ENCODE data around the gene GATAD2B. TPM values are rescaled to one million over a fixed set of nuclear protein-coding genes. Genes with fewer than 3 reads are reported as not detected.

The GATAD2B gene
- total and polyA plus RNA-seq, 2 of the 4 experiments (the other 2 are of a cell fraction): 3.8 to 6.2 TPM

DNA sequence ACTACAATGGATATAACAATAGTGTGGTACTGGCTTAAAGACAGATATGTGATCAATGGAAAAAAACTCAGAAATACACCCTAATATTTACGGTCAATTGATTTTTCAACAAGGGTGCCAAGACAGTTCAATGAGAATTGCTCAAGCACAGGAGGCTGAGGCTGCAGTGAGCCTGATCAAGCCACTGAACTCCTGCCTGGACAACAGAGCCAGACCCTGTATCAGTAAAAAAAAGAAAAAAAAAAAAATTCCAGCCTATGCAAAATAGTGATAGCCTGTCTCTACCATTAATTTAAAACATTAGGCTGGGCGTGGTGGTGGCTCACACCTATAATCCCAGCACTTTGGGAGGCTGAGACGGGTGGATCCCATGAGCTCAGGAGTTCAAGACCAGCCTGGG lies 77.6 kb downstream of the GATAD2B start:
- Histone ChIP-seq H2BK20ac (ENCODE audit: low read depth, low read length) (no peak overlapping the region), H4K20me1 (ENCODE audit: insufficient read depth, low read length) (peaks cover 11% of the 10 kb centered on the region; the same call in 1 of the 2 replicates), H3K14ac (replicated peaks; ENCODE audit: low read depth, low read length) (no peak overlapping the region), H2AK5ac (ENCODE audit: low read depth, low read length) (no peak overlapping the region), H3K9me3 (ENCODE audit: control insufficient read depth, insufficient read depth, low read length) (no peaks in the 10 kb centered on the region), H3K9me1 (ENCODE audit: insufficient read depth, low read length) (0 out of 2 replicates have a peak, but pooled peaks cover 2% of the 10 kb centered on the region), H3K27ac (ENCODE audit: insufficient read depth, low read length) (no peak overlapping the region), H2AK9ac (replicated peaks; ENCODE audit: low read depth, low read length, poor library complexity) (no peak overlapping the region), H2AFZ (replicated peaks; ENCODE audit: low read length, poor library complexity) (no peak overlapping the region), H3K27me3 (ENCODE audit: control insufficient read depth, insufficient read depth, low read length) (no peaks in the 10 kb centered on the region), H3K79me1 (ENCODE audit: low read depth in 1 of 2, low read length in 2 of 2) (peaks cover 34 to 56% of the 10 kb centered on the region in 2 experiments), H3K4ac (ENCODE audit: low read depth, low read length) (no peak overlapping the region), H3K56ac (ENCODE audit: extremely low read depth, insufficient read depth, low read length) (no peak overlapping the region), H4K91ac (ENCODE audit: insufficient read depth, low read depth, low read length) (no peak overlapping the region), H3K4me1 (ENCODE audit: control insufficient read depth, insufficient read depth, low read length) (no peaks in the 10 kb centered on the region), H2BK5ac (ENCODE audit: low read depth, low read length, poor library complexity, severe bottlenecking) (no peak overlapping the region), H3K9ac (ENCODE audit: low read depth, low read length) (no peak overlapping the region), H2BK15ac (ENCODE audit: low read depth, low read length) (no peak overlapping the region), H4K5ac (ENCODE audit: low read depth, low read length) (no peak overlapping the region), H4K8ac (ENCODE audit: low read depth in 2 of 2, low read length in 2 of 2) (no peak overlapping the region), H3K4me3 (ENCODE audit: insufficient read depth, low read depth, low read length) (no peak overlapping the region), H3K18ac (ENCODE audit: low read depth, low read length) (no peak overlapping the region), H2BK120ac (ENCODE audit: low read depth, low read length) (no peak overlapping the region), H3K23ac (ENCODE audit: low read depth, low read length) (no peak overlapping the region), H3K4me2 (ENCODE audit: low read depth, low read length) (no peak overlapping the region), H3K36me3 (ENCODE audit: control insufficient read depth, insufficient read depth, low read length) (no peaks in the 10 kb centered on the region; the same call in 1 of the 2 replicates)
- POLR2A ChIA-PET (ENCODE audit: unreplicated experiment): no interaction called here
- TF ChIP-seq, protein P1, sequence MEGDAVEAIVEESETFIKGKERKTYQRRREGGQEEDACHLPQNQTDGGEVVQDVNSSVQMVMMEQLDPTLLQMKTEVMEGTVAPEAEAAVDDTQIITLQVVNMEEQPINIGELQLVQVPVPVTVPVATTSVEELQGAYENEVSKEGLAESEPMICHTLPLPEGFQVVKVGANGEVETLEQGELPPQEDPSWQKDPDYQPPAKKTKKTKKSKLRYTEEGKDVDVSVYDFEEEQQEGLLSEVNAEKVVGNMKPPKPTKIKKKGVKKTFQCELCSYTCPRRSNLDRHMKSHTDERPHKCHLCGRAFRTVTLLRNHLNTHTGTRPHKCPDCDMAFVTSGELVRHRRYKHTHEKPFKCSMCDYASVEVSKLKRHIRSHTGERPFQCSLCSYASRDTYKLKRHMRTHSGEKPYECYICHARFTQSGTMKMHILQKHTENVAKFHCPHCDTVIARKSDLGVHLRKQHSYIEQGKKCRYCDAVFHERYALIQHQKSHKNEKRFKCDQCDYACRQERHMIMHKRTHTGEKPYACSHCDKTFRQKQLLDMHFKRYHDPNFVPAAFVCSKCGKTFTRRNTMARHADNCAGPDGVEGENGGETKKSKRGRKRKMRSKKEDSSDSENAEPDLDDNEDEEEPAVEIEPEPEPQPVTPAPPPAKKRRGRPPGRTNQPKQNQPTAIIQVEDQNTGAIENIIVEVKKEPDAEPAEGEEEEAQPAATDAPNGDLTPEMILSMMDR (conservative IDR thresholded peaks at IDR 0.05; ENCODE audit: low read depth, low read length): no peak
- TF ChIP-seq RFX5 (IDR thresholded peaks at IDR 0.05; ENCODE audit: low read depth, low read length) (no peak), MXI1 (IDR thresholded peaks at IDR 0.05; ENCODE audit: borderline replicate concordance, low read depth, low read length) (no peak), MAFK (IDR thresholded peaks at IDR 0.05; ENCODE audit: low read depth, low read length) (no peak), SMC3 (IDR thresholded peaks at IDR 0.05; ENCODE audit: low read depth, low read length) (no peak), MAZ (IDR thresholded peaks at IDR 0.05; ENCODE audit: borderline replicate concordance, low read depth, low read length) (no peak), POLR2A (IDR thresholded peaks at IDR 0.05; ENCODE audit: low read depth, low read length) (no peak), CHD1 (IDR thresholded peaks at IDR 0.05; ENCODE audit: low read depth, low read length) (no peak), RAD21 (IDR thresholded peaks at IDR 0.05; ENCODE audit: low read length) (no peak), CEBPB (IDR thresholded peaks at IDR 0.05; ENCODE audit: low read depth, low read length) (no peak), NFE2L2 (IDR thresholded peaks at IDR 0.05; ENCODE audit: low read depth, low read length) (no peak), FOS (IDR thresholded peaks at IDR 0.05; ENCODE audit: low read depth, low read length) (no peak), BHLHE40 (IDR thresholded peaks at IDR 0.05; ENCODE audit: low read depth, low read length) (no peak), RCOR1 (IDR thresholded peaks at IDR 0.05; ENCODE audit: insufficient replicate concordance, low read length) (no peak)
- TF ChIP-seq, protein P2, sequence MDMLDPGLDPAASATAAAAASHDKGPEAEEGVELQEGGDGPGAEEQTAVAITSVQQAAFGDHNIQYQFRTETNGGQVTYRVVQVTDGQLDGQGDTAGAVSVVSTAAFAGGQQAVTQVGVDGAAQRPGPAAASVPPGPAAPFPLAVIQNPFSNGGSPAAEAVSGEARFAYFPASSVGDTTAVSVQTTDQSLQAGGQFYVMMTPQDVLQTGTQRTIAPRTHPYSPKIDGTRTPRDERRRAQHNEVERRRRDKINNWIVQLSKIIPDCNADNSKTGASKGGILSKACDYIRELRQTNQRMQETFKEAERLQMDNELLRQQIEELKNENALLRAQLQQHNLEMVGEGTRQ (IDR thresholded peaks at IDR 0.05; ENCODE audit: low read depth, low read length): no peak
- TF ChIP-seq, protein P3, sequence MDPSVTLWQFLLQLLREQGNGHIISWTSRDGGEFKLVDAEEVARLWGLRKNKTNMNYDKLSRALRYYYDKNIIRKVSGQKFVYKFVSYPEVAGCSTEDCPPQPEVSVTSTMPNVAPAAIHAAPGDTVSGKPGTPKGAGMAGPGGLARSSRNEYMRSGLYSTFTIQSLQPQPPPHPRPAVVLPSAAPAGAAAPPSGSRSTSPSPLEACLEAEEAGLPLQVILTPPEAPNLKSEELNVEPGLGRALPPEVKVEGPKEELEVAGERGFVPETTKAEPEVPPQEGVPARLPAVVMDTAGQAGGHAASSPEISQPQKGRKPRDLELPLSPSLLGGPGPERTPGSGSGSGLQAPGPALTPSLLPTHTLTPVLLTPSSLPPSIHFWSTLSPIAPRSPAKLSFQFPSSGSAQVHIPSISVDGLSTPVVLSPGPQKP (IDR thresholded peaks at IDR 0.05; ENCODE audit: borderline replicate concordance, low read depth, low read length): no peak
- dilution Hi-C loops (cut with HindIII; ENCODE audit: low sequenced_read_pairs, unreplicated experiment): no loop called here
- WGBS, 2 experiments (ENCODE audit: extremely low coverage in 2 of 2, insufficient read length in 1 of 2): no CpG with 5 or more reads among the region's 3 CpGs
- in situ Hi-C loops (cut with MboI; ENCODE audit: low sequenced_read_pairs): no loop called here
- intact Hi-C loops (cut with micrococcal nuclease): no loop called here
- no peak for ATAC-seq (ENCODE audit: low read depth)
- no peak for DNase-seq
- BruUV-seq (replicated peaks): no TSS peak
- CTCF ChIA-PET: no interaction called here
